NCI-H345 (cell line): ENCODE results near the gene SMPD3.

Experiments
- DNase-seq: peaks from one replicate; lab custom pipeline; 2025; lab: John Stamatoyannopoulos, UW

SMPD3 gene

GRCh38 chr16:68472581-68472980 lies 24.3 kb upstream of the SMPD3 start:
- DNase-seq = no peak

- no peak for DNase-seq
Observed at GRCh38 chr16:68470461-68471150, 22.3 kb upstream of the SMPD3 start.

- no peak for DNase-seq
Observed at GRCh38 chr16:68469796-68470460, 21.6 kb upstream of the SMPD3 start.

- DNase-seq = no peak
Observed at GRCh38 chr16:68468842-68469241, 20.5 kb upstream of the SMPD3 start.

GRCh38 chr16:68466174-68466573 lies 17.9 kb upstream of the SMPD3 start:
- DNase-seq = no peak

- DNase-seq = no peak
Observed at GRCh38 chr16:68463904-68464303, 15.6 kb upstream of the SMPD3 start.

GRCh38 chr16:68460067-68460466 lies 11.8 kb upstream of the SMPD3 start:
- no peak for DNase-seq

- DNase-seq = no peak
Observed at GRCh38 chr16:68459457-68459856, 11.1 kb upstream of the SMPD3 start.

- no peak for DNase-seq
Observed at GRCh38 chr16:68458551-68458950, 10.2 kb upstream of the SMPD3 start.

- no peak for DNase-seq
Observed at GRCh38 chr16:68458101-68458500, 9.8 kb upstream of the SMPD3 start.

- no peak for DNase-seq
Observed at GRCh38 chr16:68455631-68456030, 7.3 kb upstream of the SMPD3 start.

- no peak for DNase-seq
Observed at GRCh38 chr16:68454920-68455435, 6.7 kb upstream of the SMPD3 start.

GRCh38 chr16:68453816-68454215 lies 5.5 kb upstream of the SMPD3 start:
- no peak for DNase-seq

GRCh38 chr16:68452176-68452575 lies 3.9 kb upstream of the SMPD3 start:
- no peak for DNase-seq

GRCh38 chr16:68451676-68452075 lies 3.4 kb upstream of the SMPD3 start:
- DNase-seq = no peak

GRCh38 chr16:68450741-68451255 lies 2.5 kb upstream of the SMPD3 start:
- no peak for DNase-seq

- DNase-seq = peak; percentile 38
Observed at GRCh38 chr16:68447653-68448359, 502 bp downstream of the SMPD3 start.

GRCh38 chr16:68446681-68447652 lies 1.3 kb downstream of the SMPD3 start:
- peak; percentile 18 for DNase-seq

GRCh38 chr16:68445458-68445857 lies 2.9 kb downstream of the SMPD3 start:
- DNase-seq = peak; percentile 74

- no peak for DNase-seq
Observed at GRCh38 chr16:68444056-68444657, 4.2 kb downstream of the SMPD3 start.

GRCh38 chr16:68436581-68436980 lies 11.7 kb downstream of the SMPD3 start:
- DNase-seq = no peak
